Testis (tissue), 2 donors: Measurements from ENCODE around the gene ZNF569.

Experiments used
- POLR2A ChIP-seq: fragments of 450-650 bp; IDR thresholded peaks from one replicate; pipeline ENCODE4 v1.6.1; 2017; ENCODE audit warnings: antibody characterized with exemption, mild to moderate bottlenecking, moderate library complexity
- TF ChIP-seq, protein P1 (sequence below), 3 experiments: fragments of 450-650 bp in 2 of 3; fragments of 200-600 bp in 1 of 3; sonication (generic) in 1 of 3; IDR thresholded peaks; one replicate each; pipeline ENCODE4 v1.5.1; 2016 to 2019; ENCODE audit warnings: antibody characterized with exemption in 3 of 3, mild to moderate bottlenecking in 2 of 3, moderate library complexity in 1 of 3

DNA sequence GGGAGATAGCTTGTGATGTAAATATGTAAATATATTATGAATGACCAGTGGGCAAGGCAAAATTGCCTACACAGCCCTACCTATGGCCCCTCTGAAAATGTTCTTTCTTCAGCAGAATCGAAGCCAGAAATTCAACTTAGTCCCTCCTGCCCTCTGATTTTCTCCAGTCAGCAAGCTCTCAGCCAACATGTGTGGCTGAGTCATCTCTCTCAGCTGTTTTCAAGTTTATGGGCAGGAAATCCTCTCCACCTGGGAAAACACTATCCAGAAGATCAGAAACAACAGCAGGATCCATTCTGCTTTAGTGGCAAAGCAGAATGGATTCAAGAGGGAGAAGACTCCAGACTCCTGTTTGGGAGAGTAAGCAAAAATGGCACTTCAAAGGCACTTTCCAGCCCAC is 105.2 kb downstream of the ZNF569 start:
- TF ChIP-seq, protein P1, sequence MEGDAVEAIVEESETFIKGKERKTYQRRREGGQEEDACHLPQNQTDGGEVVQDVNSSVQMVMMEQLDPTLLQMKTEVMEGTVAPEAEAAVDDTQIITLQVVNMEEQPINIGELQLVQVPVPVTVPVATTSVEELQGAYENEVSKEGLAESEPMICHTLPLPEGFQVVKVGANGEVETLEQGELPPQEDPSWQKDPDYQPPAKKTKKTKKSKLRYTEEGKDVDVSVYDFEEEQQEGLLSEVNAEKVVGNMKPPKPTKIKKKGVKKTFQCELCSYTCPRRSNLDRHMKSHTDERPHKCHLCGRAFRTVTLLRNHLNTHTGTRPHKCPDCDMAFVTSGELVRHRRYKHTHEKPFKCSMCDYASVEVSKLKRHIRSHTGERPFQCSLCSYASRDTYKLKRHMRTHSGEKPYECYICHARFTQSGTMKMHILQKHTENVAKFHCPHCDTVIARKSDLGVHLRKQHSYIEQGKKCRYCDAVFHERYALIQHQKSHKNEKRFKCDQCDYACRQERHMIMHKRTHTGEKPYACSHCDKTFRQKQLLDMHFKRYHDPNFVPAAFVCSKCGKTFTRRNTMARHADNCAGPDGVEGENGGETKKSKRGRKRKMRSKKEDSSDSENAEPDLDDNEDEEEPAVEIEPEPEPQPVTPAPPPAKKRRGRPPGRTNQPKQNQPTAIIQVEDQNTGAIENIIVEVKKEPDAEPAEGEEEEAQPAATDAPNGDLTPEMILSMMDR (IDR thresholded peaks at IDR 0.05), result no peak
- no peak for TF ChIP-seq POLR2A
